ENCODE results near the gene MAMLD1. TPM values are rescaled to one million over a fixed set of nuclear protein-coding genes. Genes with fewer than 3 reads are reported as not detected.

The MAMLD1 gene
- polyA plus RNA-seq, 1 donor from 2014 or later: 0.80 TPM

DNA sequence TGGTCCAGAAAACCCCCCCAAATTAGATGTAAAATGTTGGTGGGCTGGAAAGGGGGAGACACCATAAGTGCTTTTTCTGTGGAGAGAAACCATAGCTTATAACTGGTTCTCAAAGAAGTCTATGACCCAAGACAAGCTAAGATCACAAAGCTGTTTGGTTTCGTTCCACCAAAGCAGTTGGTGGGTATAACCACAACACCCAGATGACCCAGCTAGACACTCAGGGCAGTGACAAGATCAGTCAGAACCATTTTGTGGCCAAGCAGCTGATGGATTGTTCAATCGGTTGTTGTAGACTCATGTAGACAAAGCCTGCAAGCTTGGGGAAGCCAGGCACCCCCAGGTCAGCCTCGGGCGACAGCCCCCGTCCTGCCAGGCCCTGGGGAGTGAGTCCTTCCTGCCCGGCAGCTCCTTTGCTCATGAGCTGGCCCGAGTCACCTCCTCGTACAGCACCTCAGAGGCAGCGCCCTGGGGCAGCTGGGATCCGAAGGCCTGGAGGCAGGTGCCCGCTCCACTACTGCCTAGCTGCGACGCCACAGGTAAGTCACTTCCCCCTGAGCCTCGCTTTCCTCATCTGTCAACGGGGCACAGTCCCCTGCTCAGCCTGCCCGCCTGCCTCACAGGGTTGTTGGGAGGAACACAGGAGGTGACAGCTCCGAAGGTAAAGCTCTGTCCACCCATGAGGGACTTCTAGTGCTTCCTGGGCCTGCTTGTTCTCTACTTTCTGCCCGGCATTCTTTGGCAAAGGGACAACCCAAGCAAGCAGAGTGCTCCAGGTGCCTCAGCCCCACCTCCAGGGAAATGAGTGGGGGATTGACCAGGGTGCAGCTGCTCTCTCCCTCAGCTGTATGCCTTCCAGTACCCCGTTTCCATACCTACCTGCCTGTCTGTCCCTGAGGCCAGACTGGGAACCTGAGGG is 140.1 kb downstream of the MAMLD1 start:
- H3K27ac Mint-ChIP-seq: no peak overlapping the region
- no peak overlapping the region for H3K4me3 Mint-ChIP-seq
- H3K4me1 Mint-ChIP-seq: peaks cover 0 to 2% (median 0%) of the 10 kb centered on the region in 3 donors
- H3K27me3 Mint-ChIP-seq: peaks cover 4% of the 10 kb centered on the region
- no peaks in the 10 kb centered on the region for H3K36me3 Mint-ChIP-seq
- no peaks in the 10 kb centered on the region for H3K9me3 Mint-ChIP-seq

DNA sequence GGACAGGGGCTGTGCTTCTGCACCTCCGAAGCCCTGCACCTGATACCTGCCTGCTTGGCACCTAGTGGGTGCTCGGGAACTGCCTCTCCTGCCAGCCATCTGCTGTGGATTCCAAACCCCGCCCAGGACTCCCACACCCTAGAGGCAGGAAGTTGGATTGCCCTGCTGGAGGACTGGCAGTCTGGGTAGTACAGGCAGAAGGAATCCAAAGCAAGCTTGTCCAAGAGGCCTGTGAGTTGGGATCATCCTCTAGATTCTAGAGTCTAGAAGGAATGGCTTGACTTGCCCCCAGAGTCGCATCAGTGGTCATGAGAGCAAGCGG is 140.7 kb downstream of the MAMLD1 start:
- H3K9me3 Mint-ChIP-seq: no peaks in the 10 kb centered on the region
- no peak overlapping the region for H3K27ac Mint-ChIP-seq
- H3K4me1 Mint-ChIP-seq: peaks cover 0 to 2% (median 0%) of the 10 kb centered on the region in 3 donors
- H3K36me3 Mint-ChIP-seq: no peaks in the 10 kb centered on the region
- no peak overlapping the region for H3K4me3 Mint-ChIP-seq
- peaks cover 4% of the 10 kb centered on the region for H3K27me3 Mint-ChIP-seq

DNA sequence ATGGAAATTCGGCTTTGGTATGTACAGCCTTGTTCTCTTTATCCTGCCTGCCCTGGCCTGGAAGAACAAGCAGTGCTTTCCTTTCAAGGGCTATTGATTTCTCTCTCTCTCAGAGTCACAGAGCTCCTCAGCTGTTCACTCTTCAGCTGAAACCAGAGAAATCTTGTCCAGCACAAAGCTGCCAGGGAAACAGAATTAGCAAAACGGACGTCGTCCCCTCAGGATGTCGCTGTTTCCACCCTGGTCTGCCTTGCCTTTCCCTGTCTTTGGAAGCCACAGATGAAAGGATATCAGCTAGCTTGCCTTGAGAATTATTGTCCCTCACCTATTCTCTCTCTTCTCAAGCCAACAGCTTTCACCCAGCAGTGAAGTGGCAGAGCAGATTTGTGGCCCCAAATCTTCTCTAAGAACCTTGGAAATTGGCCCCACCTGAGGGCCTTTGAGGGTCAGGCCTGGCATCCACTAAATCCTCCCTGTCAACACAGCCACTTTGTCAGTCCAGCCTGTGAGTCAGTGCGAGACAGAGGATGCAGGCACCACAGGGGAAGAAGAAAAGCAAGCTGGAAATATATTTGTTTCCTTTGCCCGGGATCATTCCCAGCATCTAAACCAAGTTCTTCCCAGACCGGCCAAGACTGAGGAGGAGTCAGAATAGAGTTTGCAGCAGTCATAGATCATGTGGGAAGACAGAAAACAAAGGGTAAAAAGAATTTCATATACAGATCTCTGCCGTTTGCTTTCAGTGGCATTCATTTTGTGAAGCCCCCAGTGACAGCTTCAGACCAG is 141.5 kb downstream of the MAMLD1 start:
- Mint-ChIP-seq H3K4me1 (peaks cover 0 to 2% (median 0%) of the 10 kb centered on the region in 3 donors), H3K9me3 (no peaks in the 10 kb centered on the region), H3K27ac (no peak overlapping the region), H3K4me3 (no peak overlapping the region), H3K36me3 (no peaks in the 10 kb centered on the region), H3K27me3 (peaks cover 4% of the 10 kb centered on the region)

DNA sequence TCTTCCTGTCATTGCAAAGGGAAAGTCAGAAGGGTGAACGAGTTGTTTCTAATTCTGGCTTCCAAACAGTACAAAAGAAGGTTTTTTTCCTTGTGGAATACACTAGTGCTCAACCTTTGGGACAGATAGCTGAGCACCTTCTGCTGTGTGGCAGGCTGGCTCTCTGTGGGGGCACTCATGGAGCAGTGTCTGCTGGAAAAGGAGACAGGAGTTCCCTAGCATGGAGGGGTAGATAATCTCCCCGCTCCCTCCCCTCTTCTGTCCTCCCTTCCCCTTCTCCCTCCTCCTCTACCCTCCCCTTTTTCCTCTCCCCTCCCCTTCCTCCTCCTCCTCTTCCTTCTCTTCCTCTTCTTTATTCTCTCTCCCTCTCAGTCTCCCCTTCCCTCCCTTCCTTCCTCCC is 142.9 kb downstream of the MAMLD1 start:
- no peak overlapping the region for H3K4me3 Mint-ChIP-seq
- H3K27ac Mint-ChIP-seq: no peak overlapping the region
- H3K27me3 Mint-ChIP-seq: peaks cover 4% of the 10 kb centered on the region
- H3K36me3 Mint-ChIP-seq: no peaks in the 10 kb centered on the region
- peaks cover 0 to 2% (median 0%) of the 10 kb centered on the region in 3 donors for H3K4me1 Mint-ChIP-seq
- no peaks in the 10 kb centered on the region for H3K9me3 Mint-ChIP-seq

DNA sequence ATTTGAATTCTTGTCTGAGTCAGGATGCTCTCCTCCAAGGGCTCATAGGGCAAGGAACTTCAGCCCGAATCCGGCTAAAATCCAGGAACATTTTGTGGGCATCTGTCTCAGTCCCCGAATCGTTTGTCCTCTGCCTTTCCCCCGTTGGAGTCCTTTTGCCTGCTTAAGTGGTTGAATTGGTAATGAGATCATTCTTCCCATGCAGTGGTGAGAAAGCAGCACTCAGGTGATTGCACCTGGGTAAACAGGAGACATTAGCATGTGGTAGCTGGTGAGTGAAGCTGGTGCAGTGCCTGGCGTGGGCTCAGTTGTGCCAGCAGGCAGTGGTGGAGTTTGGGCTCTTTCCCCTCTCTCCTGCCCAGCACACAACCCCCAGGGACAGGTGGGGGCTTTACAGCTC is 143.4 kb downstream of the MAMLD1 start:
- H3K4me3 Mint-ChIP-seq: no peak overlapping the region
- H3K27me3 Mint-ChIP-seq: peaks cover 4% of the 10 kb centered on the region
- peaks cover 0 to 2% (median 0%) of the 10 kb centered on the region in 3 donors for H3K4me1 Mint-ChIP-seq
- no peaks in the 10 kb centered on the region for H3K36me3 Mint-ChIP-seq
- no peak overlapping the region for H3K27ac Mint-ChIP-seq
- no peaks in the 10 kb centered on the region for H3K9me3 Mint-ChIP-seq

DNA sequence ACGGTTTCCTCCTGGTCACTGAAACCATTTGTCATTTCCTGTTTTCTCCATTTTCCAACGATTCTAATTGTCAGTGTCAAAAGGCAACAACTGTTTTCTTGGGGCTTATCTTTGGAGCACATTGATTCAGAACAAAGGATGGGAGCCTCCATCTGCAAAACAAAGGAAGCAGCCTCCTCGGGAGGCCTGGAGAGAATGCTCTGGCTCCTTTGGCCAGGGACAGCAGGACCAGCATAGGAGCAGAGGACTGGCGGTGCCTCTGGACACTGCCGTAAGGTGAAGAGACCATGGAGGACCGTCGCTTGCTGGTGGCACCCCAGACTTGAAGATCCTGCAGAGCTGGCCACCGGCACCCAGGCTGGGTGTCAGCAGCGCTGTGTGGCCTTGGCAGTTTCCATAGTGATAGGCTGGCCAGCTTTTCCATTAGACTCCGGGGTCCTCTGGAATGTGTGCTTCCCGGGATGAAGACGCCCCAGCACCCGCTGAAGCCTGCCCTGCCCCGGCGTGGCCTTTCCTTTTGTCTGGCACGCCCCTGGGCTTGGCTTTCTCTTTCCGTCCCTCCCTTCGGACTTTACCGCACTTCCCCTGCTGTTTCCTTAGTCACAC is 144.2 kb downstream of the MAMLD1 start:
- H3K9me3 Mint-ChIP-seq: no peaks in the 10 kb centered on the region

DNA sequence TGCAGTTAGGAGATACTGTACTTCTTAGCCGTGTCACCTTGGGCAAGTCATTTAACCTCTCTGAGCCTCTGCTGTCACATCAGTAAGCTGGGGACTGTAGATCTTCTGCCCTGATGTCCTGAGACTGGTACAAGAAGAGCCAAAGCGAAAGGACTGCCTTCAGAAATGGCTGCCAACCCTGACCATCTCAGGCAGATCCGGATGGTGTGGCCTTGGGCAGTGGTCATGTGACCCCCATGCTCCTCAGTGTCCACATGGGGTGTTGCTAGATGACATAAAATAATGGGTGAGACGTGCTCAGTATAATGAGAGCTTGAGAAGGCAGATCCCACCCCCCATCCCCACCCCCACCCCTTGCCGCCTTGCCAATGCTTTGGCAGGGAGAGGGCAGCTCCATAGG is 144.9 kb downstream of the MAMLD1 start:
- Mint-ChIP-seq H3K4me3 (no peak overlapping the region), H3K36me3 (no peaks in the 10 kb centered on the region), H3K9me3 (no peaks in the 10 kb centered on the region), H3K27ac (no peak overlapping the region), H3K27me3 (peaks cover 4% of the 10 kb centered on the region), H3K4me1 (peaks cover 0 to 2% (median 0%) of the 10 kb centered on the region in 3 donors)

More for the DNA sequence above, 144.2 kb downstream of the MAMLD1 start:
- peaks cover 4% of the 10 kb centered on the region for H3K27me3 Mint-ChIP-seq
- no peak overlapping the region for H3K27ac Mint-ChIP-seq
- no peaks in the 10 kb centered on the region for H3K36me3 Mint-ChIP-seq
- H3K4me1 Mint-ChIP-seq: peaks cover 0 to 2% (median 0%) of the 10 kb centered on the region in 3 donors
- H3K4me3 Mint-ChIP-seq: no peak overlapping the region

DNA sequence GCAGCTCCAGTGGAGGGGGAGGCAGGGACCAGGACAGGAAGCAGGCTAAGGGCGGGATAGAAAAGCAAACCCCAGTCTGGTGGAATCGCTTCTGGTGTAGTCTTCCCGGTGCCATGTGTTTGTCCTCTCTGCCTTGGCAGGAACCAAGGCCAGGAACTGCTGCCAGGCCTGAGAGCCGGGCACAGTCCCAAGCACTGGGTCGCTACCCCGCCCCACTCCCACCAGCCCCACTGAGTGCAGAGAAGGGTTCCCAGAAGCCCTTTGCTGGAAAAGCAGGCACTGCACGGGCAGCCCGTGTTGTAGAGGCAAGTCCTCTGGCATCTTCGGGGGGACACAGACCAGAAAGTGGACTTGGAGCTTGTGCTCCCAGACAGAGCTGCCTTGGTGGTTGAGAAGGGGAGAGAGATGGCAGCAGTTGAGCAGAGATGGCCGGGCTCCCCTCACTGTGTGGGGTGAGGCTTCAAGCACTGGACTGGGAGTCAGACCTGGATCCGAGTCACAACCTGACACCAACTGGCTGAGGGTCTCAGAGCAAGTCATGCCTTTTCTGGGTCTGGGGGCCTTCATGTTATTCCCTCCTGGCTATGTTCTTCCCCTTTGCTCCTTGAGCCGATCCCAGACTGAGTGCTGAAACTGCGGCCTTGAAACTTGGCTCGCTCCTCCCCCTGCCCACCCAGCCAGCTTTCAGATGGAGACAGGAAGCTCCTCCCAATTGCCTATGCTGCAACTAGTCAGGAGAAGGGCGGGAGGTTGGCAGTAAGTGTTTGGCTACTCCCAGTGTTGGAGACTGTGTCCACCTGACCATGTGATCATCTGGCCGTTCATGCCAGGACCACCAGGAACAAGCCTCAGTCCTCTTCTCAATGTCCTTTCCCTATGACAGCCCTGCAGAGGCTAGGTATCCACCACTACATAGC is 145.6 kb downstream of the MAMLD1 start:
- H3K36me3 Mint-ChIP-seq: no peaks in the 10 kb centered on the region
- H3K27me3 Mint-ChIP-seq: peaks cover 4% of the 10 kb centered on the region
- H3K9me3 Mint-ChIP-seq: no peaks in the 10 kb centered on the region
- H3K4me1 Mint-ChIP-seq: peaks cover 0 to 2% (median 0%) of the 10 kb centered on the region in 3 donors
- H3K27ac Mint-ChIP-seq: no peak overlapping the region
- H3K4me3 Mint-ChIP-seq: peak overlapping the region in 1 of 4 donors; percentile 42

DNA sequence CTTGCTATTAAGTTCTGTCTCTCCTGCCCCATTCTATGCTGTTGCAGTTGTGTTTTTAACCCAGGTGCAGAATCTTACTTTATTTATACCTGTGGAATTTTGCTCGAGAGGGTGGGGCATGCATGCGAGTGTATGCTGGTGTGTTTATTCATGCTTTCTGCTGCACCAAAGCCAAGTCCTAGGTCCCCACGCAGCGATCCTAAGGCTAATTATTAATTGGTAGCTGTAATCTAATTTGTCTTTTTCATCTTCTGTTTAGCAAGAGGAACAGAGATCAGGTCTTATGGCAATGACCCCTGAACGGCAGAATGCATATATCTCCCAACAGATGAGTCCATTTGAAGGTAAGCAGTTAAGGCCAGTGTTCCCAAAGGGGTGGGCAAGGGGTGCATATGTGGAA is 146.6 kb downstream of the MAMLD1 start:
- Mint-ChIP-seq H3K9me3 (no peaks in the 10 kb centered on the region), H3K27me3 (peaks cover 4% of the 10 kb centered on the region)

DNA sequence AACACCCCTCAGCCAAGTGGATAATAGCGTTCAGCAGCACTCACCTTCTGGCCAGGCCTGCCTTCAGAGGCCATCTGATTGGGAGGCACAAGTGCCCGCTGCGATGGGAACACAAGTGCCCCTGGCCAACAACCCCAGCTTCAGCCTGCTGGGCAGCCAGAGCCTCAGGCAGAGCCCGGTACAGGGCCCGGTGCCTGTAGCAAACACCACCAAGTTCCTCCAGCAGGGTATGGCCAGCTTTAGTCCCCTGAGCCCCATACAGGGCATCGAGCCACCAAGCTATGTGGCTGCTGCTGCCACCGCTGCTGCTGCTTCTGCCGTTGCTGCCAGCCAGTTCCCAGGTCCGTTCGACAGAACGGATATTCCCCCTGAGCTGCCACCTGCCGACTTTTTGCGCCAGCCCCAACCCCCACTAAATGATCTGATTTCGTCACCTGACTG is 149.4 kb downstream of the MAMLD1 start:
- H3K4me1 Mint-ChIP-seq: peaks cover 0 to 2% (median 0%) of the 10 kb centered on the region in 3 donors
- H3K27me3 Mint-ChIP-seq: peaks cover 7% of the 10 kb centered on the region
- H3K9me3 Mint-ChIP-seq: no peaks in the 10 kb centered on the region

More for the DNA sequence above, 146.6 kb downstream of the MAMLD1 start:
- no peak overlapping the region for H3K27ac Mint-ChIP-seq
- no peak overlapping the region for H3K4me3 Mint-ChIP-seq
- H3K4me1 Mint-ChIP-seq: peaks cover 0 to 2% (median 0%) of the 10 kb centered on the region in 3 donors
- H3K36me3 Mint-ChIP-seq: no peaks in the 10 kb centered on the region

DNA sequence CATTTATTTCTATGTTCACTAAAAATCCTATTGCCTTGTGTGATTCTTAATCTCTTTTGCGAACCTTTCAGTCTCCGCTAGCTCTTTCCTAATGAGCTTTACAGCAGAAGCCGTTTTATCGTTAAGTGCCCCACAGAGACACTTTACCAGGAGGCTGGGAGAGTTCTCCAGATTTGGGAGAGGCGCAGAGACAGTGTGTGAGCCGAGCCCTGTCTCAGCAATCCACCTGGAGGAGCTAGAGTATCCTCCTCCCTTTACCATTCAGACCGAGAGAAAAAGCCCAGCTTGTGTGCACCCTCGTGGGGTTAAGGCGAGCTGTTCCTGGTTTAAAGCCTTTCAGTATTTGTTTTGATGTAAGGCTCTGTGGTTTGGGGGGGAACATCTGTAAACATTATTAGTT is 150.4 kb downstream of the MAMLD1 start:
- Mint-ChIP-seq H3K27me3 (peaks cover 7% of the 10 kb centered on the region), H3K27ac (no peak overlapping the region), H3K4me3 (no peak overlapping the region), H3K4me1 (no peaks in the 10 kb centered on the region), H3K36me3 (peaks cover 2% of the 10 kb centered on the region), H3K9me3 (no peaks in the 10 kb centered on the region)

More for the DNA sequence above, 149.4 kb downstream of the MAMLD1 start:
- Mint-ChIP-seq H3K27ac (no peak overlapping the region), H3K4me3 (no peak overlapping the region), H3K36me3 (peaks cover 2% of the 10 kb centered on the region)

DNA sequence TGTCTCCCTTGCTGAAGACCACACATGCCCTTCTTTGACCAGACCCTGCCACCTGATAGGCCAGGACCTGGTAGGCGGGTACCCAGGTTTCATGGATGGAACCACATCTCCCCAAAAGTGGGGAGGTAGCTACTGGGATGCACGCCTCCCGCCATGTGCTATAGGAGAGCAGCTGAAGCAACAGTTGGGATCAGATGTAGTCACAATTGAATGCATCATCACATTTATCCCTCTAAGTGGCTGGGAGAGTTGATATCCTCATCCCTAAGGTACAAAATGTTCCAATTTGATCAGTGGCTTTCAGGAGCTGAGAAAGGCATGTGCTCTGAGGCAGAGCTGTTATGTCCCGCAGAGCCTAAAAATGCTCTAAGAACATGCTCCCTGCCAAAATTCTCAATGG is 151.3 kb downstream of the MAMLD1 start:
- H3K36me3 Mint-ChIP-seq: peaks cover 2% of the 10 kb centered on the region
- no peaks in the 10 kb centered on the region for H3K9me3 Mint-ChIP-seq
- H3K27me3 Mint-ChIP-seq: peaks cover 7% of the 10 kb centered on the region
- H3K4me3 Mint-ChIP-seq: no peak overlapping the region
- H3K4me1 Mint-ChIP-seq: no peaks in the 10 kb centered on the region
- no peak overlapping the region for H3K27ac Mint-ChIP-seq

DNA sequence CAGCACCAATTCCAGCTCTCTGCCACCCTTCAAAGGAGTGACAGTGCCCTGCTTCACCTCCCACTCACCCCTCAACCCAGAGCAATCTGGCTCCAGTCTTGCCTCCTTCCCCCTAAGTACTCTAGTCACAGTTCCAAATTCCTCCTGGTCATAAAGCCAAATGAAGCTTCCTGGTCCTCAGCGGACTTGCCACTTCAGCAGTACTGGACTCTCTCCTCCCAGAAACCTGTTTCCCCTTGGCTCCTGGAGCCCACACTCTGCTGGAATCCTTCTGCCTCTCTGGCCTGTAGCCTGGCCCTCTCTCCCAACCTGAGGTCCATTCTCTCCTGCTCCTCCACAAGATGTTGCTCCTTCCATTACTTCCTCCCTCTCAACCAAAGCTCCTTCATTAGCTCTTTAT is 152.7 kb downstream of the MAMLD1 start:
- Mint-ChIP-seq H3K4me1 (no peaks in the 10 kb centered on the region), H3K36me3 (peaks cover 2% of the 10 kb centered on the region), H3K27me3 (peaks cover 7% of the 10 kb centered on the region), H3K4me3 (no peak overlapping the region), H3K9me3 (no peaks in the 10 kb centered on the region), H3K27ac (no peak overlapping the region)

DNA sequence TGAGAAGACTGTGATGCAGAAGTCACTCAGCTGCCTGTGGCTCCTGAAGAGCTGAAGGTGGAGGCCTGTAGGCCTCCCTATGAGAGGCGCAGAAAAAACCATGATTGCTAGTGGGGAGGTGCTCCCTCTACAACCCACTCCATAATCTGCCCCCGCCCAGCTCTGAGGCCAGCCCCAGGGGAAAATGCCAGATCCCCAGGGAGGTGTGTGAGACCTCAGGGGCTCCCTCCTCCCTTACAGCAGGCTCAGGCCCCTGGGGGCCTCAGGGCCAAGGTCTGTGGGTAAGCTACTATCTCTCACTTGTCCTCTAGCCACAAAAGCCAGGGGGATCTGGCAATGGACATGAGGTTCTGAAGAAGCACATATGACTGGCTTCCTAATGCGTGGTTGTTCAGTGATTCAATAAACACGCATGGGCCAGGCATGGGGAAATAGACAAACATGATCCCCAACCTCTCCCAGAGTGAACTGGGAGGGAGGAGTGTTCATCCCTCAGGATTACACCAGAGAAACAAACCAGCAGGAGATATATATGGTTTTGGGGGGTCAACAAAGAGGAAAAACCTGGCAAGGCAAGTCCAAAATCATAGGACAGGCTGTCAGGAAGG is 154.3 kb downstream of the MAMLD1 start:
- H3K4me1 Mint-ChIP-seq: no peaks in the 10 kb centered on the region
- no peak overlapping the region for H3K4me3 Mint-ChIP-seq
- peaks cover 2% of the 10 kb centered on the region for H3K36me3 Mint-ChIP-seq
- H3K9me3 Mint-ChIP-seq: no peaks in the 10 kb centered on the region
- H3K27me3 Mint-ChIP-seq: peaks cover 7% of the 10 kb centered on the region
- H3K27ac Mint-ChIP-seq: no peak overlapping the region
